ENCODE measurements around the gene CCL27.

DNA sequence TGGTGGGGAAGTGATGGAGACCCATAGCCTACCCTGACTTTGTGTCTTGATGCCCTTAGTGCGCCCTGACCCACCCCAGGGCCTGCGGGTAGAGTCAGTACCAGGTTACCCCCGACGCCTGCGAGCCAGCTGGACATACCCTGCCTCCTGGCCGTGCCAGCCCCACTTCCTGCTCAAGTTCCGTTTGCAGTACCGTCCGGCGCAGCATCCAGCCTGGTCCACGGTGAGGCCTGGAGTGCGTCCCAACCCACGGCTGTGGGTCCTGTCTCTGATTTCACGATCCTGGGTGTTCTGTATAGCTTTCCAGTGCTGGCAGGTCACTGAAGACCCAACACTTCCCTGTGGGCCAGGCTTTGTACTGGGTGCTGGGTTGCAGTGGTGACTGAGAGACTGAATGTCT is 4.0 kb downstream of the CCL27 start:
- TF ChIP-seq, protein P1, sequence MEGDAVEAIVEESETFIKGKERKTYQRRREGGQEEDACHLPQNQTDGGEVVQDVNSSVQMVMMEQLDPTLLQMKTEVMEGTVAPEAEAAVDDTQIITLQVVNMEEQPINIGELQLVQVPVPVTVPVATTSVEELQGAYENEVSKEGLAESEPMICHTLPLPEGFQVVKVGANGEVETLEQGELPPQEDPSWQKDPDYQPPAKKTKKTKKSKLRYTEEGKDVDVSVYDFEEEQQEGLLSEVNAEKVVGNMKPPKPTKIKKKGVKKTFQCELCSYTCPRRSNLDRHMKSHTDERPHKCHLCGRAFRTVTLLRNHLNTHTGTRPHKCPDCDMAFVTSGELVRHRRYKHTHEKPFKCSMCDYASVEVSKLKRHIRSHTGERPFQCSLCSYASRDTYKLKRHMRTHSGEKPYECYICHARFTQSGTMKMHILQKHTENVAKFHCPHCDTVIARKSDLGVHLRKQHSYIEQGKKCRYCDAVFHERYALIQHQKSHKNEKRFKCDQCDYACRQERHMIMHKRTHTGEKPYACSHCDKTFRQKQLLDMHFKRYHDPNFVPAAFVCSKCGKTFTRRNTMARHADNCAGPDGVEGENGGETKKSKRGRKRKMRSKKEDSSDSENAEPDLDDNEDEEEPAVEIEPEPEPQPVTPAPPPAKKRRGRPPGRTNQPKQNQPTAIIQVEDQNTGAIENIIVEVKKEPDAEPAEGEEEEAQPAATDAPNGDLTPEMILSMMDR (conservative IDR thresholded peaks at IDR 0.05 in 1 of 2, IDR thresholded peaks at IDR 0.05 in 1 of 2; ENCODE audit: low read depth in 1 of 2, low read length in 2 of 2): no peak
- no peak for TF ChIP-seq EZH2 (IDR thresholded peaks at IDR 0.05; ENCODE audit: low read length, missing control alignments)

All from fibroblast of lung (primary cell).